NOMO-1 treated with dmso at 0.1 percent for 144 hours (cell line): Measurements from ENCODE around the gene NEU3.
"Not testable (repeated sequence)": the region's sequence is repeated elsewhere in the genome, so short reads cannot be mapped to it uniquely, and the experiment has no call there.

Source experiments
- DNase-seq: peaks from one replicate; lab custom pipeline; 2025; ENCODE audit not compliant: unreplicated experiment; lab: John Stamatoyannopoulos, UW

The NEU3 gene

GRCh38 chr11:74984070-74984469 lies 4.7 kb upstream of the NEU3 start:
- no peak for DNase-seq

- no peak for DNase-seq
Measured at GRCh38 chr11:74984730-74985129, 4.0 kb upstream of the NEU3 start.

GRCh38 chr11:74989260-74989638 lies 516 bp downstream of the NEU3 start:
- no peak for DNase-seq

- peak; percentile 2 for DNase-seq
Measured at GRCh38 chr11:74990150-74990549, 1.4 kb downstream of the NEU3 start.

- no peak for DNase-seq
Measured at GRCh38 chr11:74990941-74991340, 2.2 kb downstream of the NEU3 start.

GRCh38 chr11:74992852-74993251 lies 4.1 kb downstream of the NEU3 start:
- no peak for DNase-seq

GRCh38 chr11:75000975-75001354 lies 12.2 kb downstream of the NEU3 start:
- DNase-seq: no peak

- DNase-seq: no peak
Measured at GRCh38 chr11:75001686-75002085, 13.0 kb downstream of the NEU3 start.

GRCh38 chr11:75002516-75002915 lies 13.8 kb downstream of the NEU3 start:
- DNase-seq: no peak

- no peak for DNase-seq
Measured at GRCh38 chr11:75004215-75004614, 15.5 kb downstream of the NEU3 start.

- DNase-seq: no peak
Measured at GRCh38 chr11:75011357-75011756, 22.6 kb downstream of the NEU3 start.

- DNase-seq: no peak
Measured at GRCh38 chr11:75011872-75012271, 23.1 kb downstream of the NEU3 start.

- no peak for DNase-seq
Measured at GRCh38 chr11:75013051-75013450, 24.3 kb downstream of the NEU3 start.

- DNase-seq: no peak
Measured at GRCh38 chr11:75014129-75014528, 25.4 kb downstream of the NEU3 start.

GRCh38 chr11:75019200-75019599 lies 30.5 kb downstream of the NEU3 start:
- not testable (repeated sequence) for DNase-seq

GRCh38 chr11:75020328-75020727 lies 31.6 kb downstream of the NEU3 start:
- DNase-seq: not testable (repeated sequence)

GRCh38 chr11:75022296-75022695 lies 33.6 kb downstream of the NEU3 start:
- DNase-seq: no peak

- no peak for DNase-seq
Measured at GRCh38 chr11:75022759-75023396, 34.1 kb downstream of the NEU3 start.

GRCh38 chr11:75023446-75024067 lies 34.8 kb downstream of the NEU3 start:
- DNase-seq: no peak

- DNase-seq: no peak
Measured at GRCh38 chr11:75024068-75024449, 35.3 kb downstream of the NEU3 start.

GRCh38 chr11:75024764-75025211 lies 36.1 kb downstream of the NEU3 start:
- DNase-seq: no peak

- DNase-seq: no peak
Measured at GRCh38 chr11:75025561-75025960, 36.8 kb downstream of the NEU3 start.

- DNase-seq: no peak
Measured at GRCh38 chr11:75028321-75028720, 39.6 kb downstream of the NEU3 start.
